SU-DHL-6 (cell line): ENCODE measurements around the gene SPRED1.

Experiments used
- H2AFZ ChIP-seq: fragments of 200-600 bp; sonication (generic); 2 replicates; pipeline ENCODE4 v1.6.1; 2014; ENCODE audit warnings: low read depth, mild to moderate bottlenecking, moderate library complexity, mixed read lengths, antibody characterized with exemption, low read length; ENCODE audit not compliant: severe bottlenecking
- H3F3A ChIP-seq: fragments of 200-600 bp; shearing (Covaris generic); 2 replicates; pipeline ENCODE4 v1.6.0; 2016; ENCODE audit warnings: antibody characterized with exemption, mild to moderate bottlenecking; ENCODE audit not compliant: insufficient read depth
- H3K27ac ChIP-seq: fragments of 200-600 bp; sonication (generic); 2 replicates; pipeline ENCODE4 v1.5.1; 2016; ENCODE audit warnings: low read depth, mild to moderate bottlenecking, low read length, moderate library complexity, mixed read lengths
- H3K27me3 ChIP-seq: fragments of 200-600 bp; sonication (generic), shearing (Covaris generic); 2 replicates; pipeline ENCODE4 v1.6.0; 2014; ENCODE audit warnings: mild to moderate bottlenecking, low read length
- H3K36me3 ChIP-seq: fragments of 200-600 bp; sonication (generic); 2 replicates; pipeline ENCODE4 v1.6.1; 2014; ENCODE audit warnings: mild to moderate bottlenecking, low read length, mixed read lengths
- H3K4me2 ChIP-seq: fragments of 300-600, 200-600 bp; shearing (Covaris generic), sonication (generic); 2 replicates; pipeline ENCODE4 v1.6.0; 2014; ENCODE audit warnings: low read length, low read depth, mild to moderate bottlenecking; ENCODE audit not compliant: poor library complexity, severe bottlenecking
- H3K4me3 ChIP-seq: fragments of 200-600 bp; sonication (generic); 2 replicates; pipeline ENCODE4 v1.5.1; 2014; ENCODE audit warnings: antibody characterized with exemption, low read length, mild to moderate bottlenecking, mixed read lengths; ENCODE audit not compliant: insufficient read depth, poor library complexity, severe bottlenecking
- H3K79me2 ChIP-seq: fragments of 200-600 bp; sonication (generic); 2 replicates; pipeline ENCODE4 v1.6.1; 2014; ENCODE audit warnings: mild to moderate bottlenecking, low read length, moderate library complexity; ENCODE audit not compliant: insufficient read depth
- H3K9ac ChIP-seq: fragments of 200-600 bp; sonication (generic); 2 replicates; pipeline ENCODE4 v1.7.0; 2014; ENCODE audit warnings: mild to moderate bottlenecking, low read length
- H3K9me2 ChIP-seq: fragments of 200-600 bp; sonication (generic); replicated peaks from 2 replicates; pipeline ENCODE4 v1.6.1; 2014; ENCODE audit warnings: low read length; ENCODE audit not compliant: insufficient read depth
- H3K9me3 ChIP-seq: fragments of 200-600 bp; sonication (generic); 2 replicates; pipeline ENCODE4 v1.6.1; 2014; ENCODE audit warnings: low read length, mixed read lengths; ENCODE audit not compliant: insufficient read depth
- H4K20me1 ChIP-seq: fragments of 200-600 bp; sonication (generic); 2 replicates; pipeline ENCODE4 v1.6.1; 2014; ENCODE audit warnings: low read depth, mild to moderate bottlenecking, antibody characterized with exemption, low read length, moderate library complexity, mixed read lengths
- EZH2phosphoT487 ChIP-seq: fragments of 200-600 bp; sonication (generic), shearing (Covaris generic); conservative IDR thresholded peaks from 2 replicates; pipeline ENCODE4 v1.6.1; 2018; ENCODE audit warnings: mild to moderate bottlenecking, antibody characterized with exemption, low read length, moderate library complexity, mixed read lengths
- TF ChIP-seq, protein P1 (sequence below): fragments of 200-600 bp; sonication (generic); IDR thresholded peaks from one replicate; pipeline ENCODE4 v1.5.1; 2017; ENCODE audit warnings: antibody characterized with exemption, mild to moderate bottlenecking, low read length, moderate library complexity; ENCODE audit not compliant: insufficient read depth, poor library complexity, severe bottlenecking

SPRED1 gene

DNA sequence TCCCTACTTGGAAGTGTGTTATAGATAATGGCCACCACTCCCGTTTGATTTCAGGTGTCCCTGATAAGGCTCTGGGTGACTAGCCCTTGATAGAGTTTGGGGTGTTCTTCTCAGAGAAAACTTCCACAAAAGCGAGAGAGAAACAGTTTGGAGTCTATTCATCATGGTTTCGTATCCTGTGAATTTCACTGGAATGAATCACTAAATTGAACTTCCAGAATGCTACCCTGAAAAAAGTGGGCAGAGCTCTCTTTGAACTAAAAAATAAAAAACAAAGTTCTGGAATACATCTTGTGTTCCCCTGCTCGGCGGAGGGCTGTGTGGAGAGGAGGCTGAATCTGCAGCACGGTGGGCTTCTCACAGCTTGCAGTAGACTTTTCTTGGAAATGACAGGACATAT is 148.5 kb downstream of the SPRED1 start:
- TF ChIP-seq, protein P1, sequence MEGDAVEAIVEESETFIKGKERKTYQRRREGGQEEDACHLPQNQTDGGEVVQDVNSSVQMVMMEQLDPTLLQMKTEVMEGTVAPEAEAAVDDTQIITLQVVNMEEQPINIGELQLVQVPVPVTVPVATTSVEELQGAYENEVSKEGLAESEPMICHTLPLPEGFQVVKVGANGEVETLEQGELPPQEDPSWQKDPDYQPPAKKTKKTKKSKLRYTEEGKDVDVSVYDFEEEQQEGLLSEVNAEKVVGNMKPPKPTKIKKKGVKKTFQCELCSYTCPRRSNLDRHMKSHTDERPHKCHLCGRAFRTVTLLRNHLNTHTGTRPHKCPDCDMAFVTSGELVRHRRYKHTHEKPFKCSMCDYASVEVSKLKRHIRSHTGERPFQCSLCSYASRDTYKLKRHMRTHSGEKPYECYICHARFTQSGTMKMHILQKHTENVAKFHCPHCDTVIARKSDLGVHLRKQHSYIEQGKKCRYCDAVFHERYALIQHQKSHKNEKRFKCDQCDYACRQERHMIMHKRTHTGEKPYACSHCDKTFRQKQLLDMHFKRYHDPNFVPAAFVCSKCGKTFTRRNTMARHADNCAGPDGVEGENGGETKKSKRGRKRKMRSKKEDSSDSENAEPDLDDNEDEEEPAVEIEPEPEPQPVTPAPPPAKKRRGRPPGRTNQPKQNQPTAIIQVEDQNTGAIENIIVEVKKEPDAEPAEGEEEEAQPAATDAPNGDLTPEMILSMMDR: no peak
- TF ChIP-seq EZH2phosphoT487: no peak
- Histone ChIP-seq H3K9ac (no peak overlapping the region), H3K9me2 (no peaks in the 10 kb centered on the region), H3K27ac (no peak overlapping the region), H3K27me3 (no peaks in the 10 kb centered on the region), H3F3A (no peaks in the 10 kb centered on the region), H3K4me3 (no peak overlapping the region), H4K20me1 (no peaks in the 10 kb centered on the region), H2AFZ (no peak overlapping the region), H3K36me3 (no peaks in the 10 kb centered on the region), H3K9me3 (no peaks in the 10 kb centered on the region), H3K79me2 (no peaks in the 10 kb centered on the region), H3K4me2 (no peak overlapping the region)

GRCh38 chr15:38401701-38402100 is 149.1 kb downstream of the SPRED1 start:
- H3K4me2 ChIP-seq: no peak overlapping the region
- no peak overlapping the region for H2AFZ ChIP-seq
- no peaks in the 10 kb centered on the region for H3F3A ChIP-seq
- no peaks in the 10 kb centered on the region for H3K27me3 ChIP-seq
- TF ChIP-seq, protein P1: no peak
- no peak for TF ChIP-seq EZH2phosphoT487
- no peak overlapping the region for H3K9ac ChIP-seq
- H3K4me3 ChIP-seq: no peak overlapping the region
- H3K9me2 ChIP-seq: no peaks in the 10 kb centered on the region
- H3K79me2 ChIP-seq: no peaks in the 10 kb centered on the region
- H3K36me3 ChIP-seq: no peaks in the 10 kb centered on the region
- no peak overlapping the region for H3K27ac ChIP-seq
- no peaks in the 10 kb centered on the region for H3K9me3 ChIP-seq
- no peaks in the 10 kb centered on the region for H4K20me1 ChIP-seq

DNA sequence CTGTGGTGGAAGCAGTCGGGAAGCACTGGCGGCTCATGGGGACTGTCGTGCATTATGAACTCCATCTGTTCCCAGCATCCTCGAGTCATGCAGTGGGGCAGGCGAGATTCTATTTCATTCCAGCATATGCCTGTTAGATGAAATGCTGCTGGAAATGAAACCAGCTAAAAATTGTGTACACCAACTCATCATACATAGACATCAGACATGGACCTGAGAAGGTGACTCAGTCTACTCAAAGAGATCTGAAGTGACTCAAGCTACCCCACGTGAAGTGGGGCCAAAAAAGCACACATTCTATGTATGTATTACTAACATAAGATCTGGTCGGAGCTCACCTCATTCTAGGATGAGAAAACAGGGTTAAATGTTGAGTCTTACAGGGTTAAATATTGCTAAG is 153.8 kb downstream of the SPRED1 start:
- Histone ChIP-seq H3K9me3 (no peaks in the 10 kb centered on the region), H3K27me3 (no peaks in the 10 kb centered on the region), H3K36me3 (no peaks in the 10 kb centered on the region), H3F3A (no peaks in the 10 kb centered on the region), H3K9me2 (no peaks in the 10 kb centered on the region), H3K27ac (no peak overlapping the region), H4K20me1 (no peaks in the 10 kb centered on the region), H3K9ac (no peak overlapping the region), H3K79me2 (no peaks in the 10 kb centered on the region), H3K4me2 (no peak overlapping the region), H2AFZ (no peak overlapping the region), H3K4me3 (no peak overlapping the region)
- no peak for TF ChIP-seq EZH2phosphoT487
- TF ChIP-seq, protein P1: no peak
